ENCODE data around the gene DDX23. TPM values are rescaled to one million over a fixed set of nuclear protein-coding genes. Genes with fewer than 3 reads are reported as not detected.

Gene DDX23
- total and polyA plus RNA-seq, 2 of the 4 experiments (the other 2 are of a cell fraction): 61.8 to 81.9 TPM

GRCh38 chr12:48824112-48824511, 27.9 kb downstream of the DDX23 start:
- H3K23ac ChIP-seq (ENCODE audit: low read depth, low read length): no peak overlapping the region
- in situ Hi-C loops (cut with MboI; ENCODE audit: low sequenced_read_pairs) (no loop called here), dilution Hi-C loops (cut with HindIII; ENCODE audit: low sequenced_read_pairs, unreplicated experiment) (no loop called here), intact Hi-C loops (cut with micrococcal nuclease) (no loop called here)
- H2BK15ac ChIP-seq (ENCODE audit: low read depth, low read length): no peak overlapping the region
- H3K4me3 ChIP-seq (ENCODE audit: insufficient read depth, low read depth, low read length): no peak overlapping the region
- H4K5ac ChIP-seq (ENCODE audit: low read depth, low read length): no peak overlapping the region
- no peak overlapping the region for H3K4ac ChIP-seq (ENCODE audit: low read depth, low read length)
- H3K18ac ChIP-seq (ENCODE audit: low read depth, low read length): no peak overlapping the region
- no peak overlapping the region for H2BK5ac ChIP-seq (ENCODE audit: low read depth, low read length, poor library complexity, severe bottlenecking)
- H3K56ac ChIP-seq (ENCODE audit: extremely low read depth, insufficient read depth, low read length): no peak overlapping the region
- no peak overlapping the region for H3K14ac ChIP-seq (replicated peaks; ENCODE audit: low read depth, low read length)
- H2AK5ac ChIP-seq (ENCODE audit: low read depth, low read length): no peak overlapping the region
- no peaks in the 10 kb centered on the region for H3K27me3 ChIP-seq (ENCODE audit: control insufficient read depth, insufficient read depth, low read length)
- H2BK120ac ChIP-seq (ENCODE audit: low read depth, low read length): no peak overlapping the region
- no peak overlapping the region for H3K4me2 ChIP-seq (ENCODE audit: low read depth, low read length)
- no peak for DNase-seq
- H2AK9ac ChIP-seq (replicated peaks; ENCODE audit: low read depth, low read length, poor library complexity): no peak overlapping the region
- H2BK20ac ChIP-seq (ENCODE audit: low read depth, low read length): no peak overlapping the region
- CTCF ChIA-PET: no interaction called here
- no peak overlapping the region for H4K91ac ChIP-seq (ENCODE audit: insufficient read depth, low read depth, low read length)
- TF ChIP-seq ELK1 (IDR thresholded peaks at IDR 0.05; ENCODE audit: borderline replicate concordance, low read depth, low read length) (no peak), RAD21 (IDR thresholded peaks at IDR 0.05; ENCODE audit: low read length) (no peak), SMC3 (IDR thresholded peaks at IDR 0.05; ENCODE audit: low read depth, low read length) (no peak), FOS (IDR thresholded peaks at IDR 0.05; ENCODE audit: low read depth, low read length) (no peak), BHLHE40 (IDR thresholded peaks at IDR 0.05; ENCODE audit: low read depth, low read length) (no peak), MXI1 (IDR thresholded peaks at IDR 0.05; ENCODE audit: borderline replicate concordance, low read depth, low read length) (no peak), MAFK (IDR thresholded peaks at IDR 0.05; ENCODE audit: low read depth, low read length) (no peak), CEBPB (IDR thresholded peaks at IDR 0.05; ENCODE audit: low read depth, low read length) (no peak), CHD1 (IDR thresholded peaks at IDR 0.05; ENCODE audit: low read depth, low read length) (no peak), CTCF (conservative IDR thresholded peaks at IDR 0.05; ENCODE audit: low read depth, low read length) (no peak), RCOR1 (IDR thresholded peaks at IDR 0.05; ENCODE audit: insufficient replicate concordance, low read length) (no peak)
- no peak overlapping the region for H3K9ac ChIP-seq (ENCODE audit: low read depth, low read length)
- H3K27ac ChIP-seq (ENCODE audit: insufficient read depth, low read length): no peak overlapping the region
- BruUV-seq (replicated peaks): no TSS peak
- peaks cover 29% of the 10 kb centered on the region for H4K20me1 ChIP-seq (ENCODE audit: insufficient read depth, low read length)
- H3K9me1 ChIP-seq (ENCODE audit: insufficient read depth, low read length): peaks cover 8% of the 10 kb centered on the region
- H3K36me3 ChIP-seq (ENCODE audit: control insufficient read depth, insufficient read depth, low read length): peaks cover 59% of the 10 kb centered on the region
- ATAC-seq (ENCODE audit: low read depth): no peak
- peaks cover 8% of the 10 kb centered on the region for H3K4me1 ChIP-seq (ENCODE audit: control insufficient read depth, insufficient read depth, low read length)
- no peak overlapping the region for H4K8ac ChIP-seq (ENCODE audit: low read depth in 2 of 2, low read length in 2 of 2)
- H2AFZ ChIP-seq (replicated peaks; ENCODE audit: low read length, poor library complexity): no peak overlapping the region
- no peaks in the 10 kb centered on the region for H3K9me3 ChIP-seq (ENCODE audit: control insufficient read depth, insufficient read depth, low read length)
- 46% methylated on average over 2 of the region's 12 CpGs; no CpG with 5 or more reads in 1 of the 2 experiments for WGBS, 2 experiments (ENCODE audit: extremely low coverage in 2 of 2, insufficient read length in 1 of 2)
- POLR2A ChIA-PET (ENCODE audit: unreplicated experiment): no interaction called here
- peaks cover 23 to 47% of the 10 kb centered on the region in 2 experiments for H3K79me1 ChIP-seq (ENCODE audit: low read depth in 1 of 2, low read length in 2 of 2)
